Measurements from ENCODE around the gene VSTM2B. TPM values are rescaled to one million over a fixed set of nuclear protein-coding genes. Genes with fewer than 3 reads are reported as not detected.

Gene VSTM2B
- total RNA-seq, 2 experiments from 2014 or later, result not detected

DNA sequence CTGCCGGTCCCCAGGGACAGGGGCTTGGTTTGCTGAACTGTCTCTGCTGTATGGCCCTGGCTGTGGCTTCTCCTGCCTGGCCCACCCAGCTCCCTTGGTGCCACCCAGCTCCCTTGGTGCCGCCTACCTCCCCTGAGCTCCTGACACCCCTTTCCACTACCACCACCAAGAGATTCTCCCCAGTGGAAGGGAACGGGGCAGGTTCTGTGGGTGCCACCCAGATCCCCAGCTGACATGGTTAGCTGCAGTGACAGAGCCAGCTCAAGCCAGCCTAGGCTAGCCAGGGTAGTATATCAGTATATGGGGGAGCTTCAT lies 51.8 kb downstream of the VSTM2B start:
- Histone ChIP-seq H2AFZ (ENCODE audit: low read length) (no peak overlapping the region), H3K9me3 (ENCODE audit: low read length) (no peaks in the 10 kb centered on the region), H3K4me2 (ENCODE audit: low read length) (no peak overlapping the region), H3K27ac (ENCODE audit: low read depth, low read length, poor library complexity, severe bottlenecking) (no peak overlapping the region), H3K36me3 (ENCODE audit: insufficient read depth, low read length) (no peaks in the 10 kb centered on the region), H3K9me2 (ENCODE audit: insufficient read depth, low read length) (no peaks in the 10 kb centered on the region), H3K79me2 (ENCODE audit: insufficient read depth, low read depth, low read length) (no peaks in the 10 kb centered on the region), H3K4me3 (ENCODE audit: low read depth, low read length, poor library complexity, severe bottlenecking) (no peak overlapping the region), H3K4me1 (ENCODE audit: insufficient read depth, low read length, poor library complexity, severe bottlenecking) (no peaks in the 10 kb centered on the region), H4K20me1 (ENCODE audit: insufficient read depth, low read length) (no peaks in the 10 kb centered on the region)
- BruUV-seq (replicated peaks), result no TSS peak
- CTCF ChIA-PET (ENCODE audit: unreplicated experiment), result no interaction called here
- POLR2A ChIA-PET, result no interaction called here
- no peak for TF ChIP-seq EZH2phosphoT487 (IDR thresholded peaks at IDR 0.05; ENCODE audit: borderline replicate concordance, low read depth, low read length)
- TF ChIP-seq CTCF (conservative IDR thresholded peaks at IDR 0.05; ENCODE audit: low read length), result no peak
- DNase-seq (ENCODE audit: low spot score), result no peak
- intact Hi-C loops (cut with micrococcal nuclease; ENCODE audit: unreplicated experiment), result no loop called here

GRCh38 chr19:29578349-29578748 lies 52.6 kb downstream of the VSTM2B start:
- intact Hi-C loops (cut with micrococcal nuclease; ENCODE audit: unreplicated experiment), result no loop called here
- H3K4me1 ChIP-seq (ENCODE audit: insufficient read depth, low read length, poor library complexity, severe bottlenecking), result no peaks in the 10 kb centered on the region
- H2AFZ ChIP-seq (ENCODE audit: low read length), result no peak overlapping the region
- no TSS peak for BruUV-seq (replicated peaks)
- H4K20me1 ChIP-seq (ENCODE audit: insufficient read depth, low read length), result no peaks in the 10 kb centered on the region
- ChIA-PET POLR2A (no interaction called here), CTCF (ENCODE audit: unreplicated experiment) (no interaction called here)
- H3K27ac ChIP-seq (ENCODE audit: low read depth, low read length, poor library complexity, severe bottlenecking), result no peak overlapping the region
- no peak overlapping the region for H3K4me2 ChIP-seq (ENCODE audit: low read length)
- DNase-seq (ENCODE audit: low spot score), result no peak
- no peaks in the 10 kb centered on the region for H3K36me3 ChIP-seq (ENCODE audit: insufficient read depth, low read length)
- no peaks in the 10 kb centered on the region for H3K79me2 ChIP-seq (ENCODE audit: insufficient read depth, low read depth, low read length)
- no peaks in the 10 kb centered on the region for H3K9me3 ChIP-seq (ENCODE audit: low read length)
- no peaks in the 10 kb centered on the region for H3K9me2 ChIP-seq (ENCODE audit: insufficient read depth, low read length)
- no peak overlapping the region for H3K4me3 ChIP-seq (ENCODE audit: low read depth, low read length, poor library complexity, severe bottlenecking)
- no peak for TF ChIP-seq EZH2phosphoT487 (IDR thresholded peaks at IDR 0.05; ENCODE audit: borderline replicate concordance, low read depth, low read length)
- no peak for TF ChIP-seq CTCF (conservative IDR thresholded peaks at IDR 0.05; ENCODE audit: low read length)

GRCh38 chr19:29579308-29579910 lies 53.6 kb downstream of the VSTM2B start:
- intact Hi-C loops (cut with micrococcal nuclease; ENCODE audit: unreplicated experiment), result no loop called here
- Histone ChIP-seq H3K27ac (ENCODE audit: low read depth, low read length, poor library complexity, severe bottlenecking) (no peak overlapping the region), H2AFZ (ENCODE audit: low read length) (no peak overlapping the region), H3K36me3 (ENCODE audit: insufficient read depth, low read length) (no peaks in the 10 kb centered on the region), H3K79me2 (ENCODE audit: insufficient read depth, low read depth, low read length) (no peaks in the 10 kb centered on the region), H3K9me2 (ENCODE audit: insufficient read depth, low read length) (no peaks in the 10 kb centered on the region), H3K4me3 (ENCODE audit: low read depth, low read length, poor library complexity, severe bottlenecking) (no peak overlapping the region), H3K9me3 (ENCODE audit: low read length) (no peaks in the 10 kb centered on the region), H4K20me1 (ENCODE audit: insufficient read depth, low read length) (no peaks in the 10 kb centered on the region), H3K4me2 (ENCODE audit: low read length) (no peak overlapping the region), H3K4me1 (ENCODE audit: insufficient read depth, low read length, poor library complexity, severe bottlenecking) (no peaks in the 10 kb centered on the region)
- no peak for TF ChIP-seq CTCF (conservative IDR thresholded peaks at IDR 0.05; ENCODE audit: low read length)
- no peak for TF ChIP-seq EZH2phosphoT487 (IDR thresholded peaks at IDR 0.05; ENCODE audit: borderline replicate concordance, low read depth, low read length)
- no TSS peak for BruUV-seq (replicated peaks)
- ChIA-PET CTCF (ENCODE audit: unreplicated experiment) (no interaction called here), POLR2A (no interaction called here)
- no peak for DNase-seq (ENCODE audit: low spot score)

All from OCI-LY7 (cell line).